ENCODE data around the gene CACNA1B.

CACNA1B gene

GRCh38 chr9:138007918-138008841 lies 130.6 kb downstream of the CACNA1B start:
- Histone ChIP-seq H3K4me1 (ENCODE audit: control insufficient read depth in 1 of 2, insufficient read depth in 1 of 2, low read depth in 1 of 2, low read length in 1 of 2) (no peaks in the 10 kb centered on the region), H3K4me3 (ENCODE audit: low read depth in 1 of 2, low read length in 1 of 2) (no peak overlapping the region), H3K27me3 (no peaks in the 10 kb centered on the region), H3K9me3 (no peaks in the 10 kb centered on the region), H3K36me3 (no peaks in the 10 kb centered on the region), H3K27ac (no peak overlapping the region)
- no peak for TF ChIP-seq CTCF (IDR thresholded peaks at IDR 0.05)

GRCh38 chr9:138009016-138009802 lies 131.6 kb downstream of the CACNA1B start:
- TF ChIP-seq CTCF (IDR thresholded peaks at IDR 0.05) = no peak
- no peak overlapping the region for H3K27ac ChIP-seq
- no peak overlapping the region for H3K4me3 ChIP-seq (ENCODE audit: low read depth in 1 of 2, low read length in 1 of 2)
- H3K27me3 ChIP-seq = no peaks in the 10 kb centered on the region
- no peaks in the 10 kb centered on the region for H3K4me1 ChIP-seq (ENCODE audit: control insufficient read depth in 1 of 2, insufficient read depth in 1 of 2, low read depth in 1 of 2, low read length in 1 of 2)
- no peaks in the 10 kb centered on the region for H3K9me3 ChIP-seq
- H3K36me3 ChIP-seq = no peaks in the 10 kb centered on the region

GRCh38 chr9:138009803-138010690 lies 132.5 kb downstream of the CACNA1B start:
- Histone ChIP-seq H3K36me3 (no peaks in the 10 kb centered on the region), H3K4me1 (ENCODE audit: control insufficient read depth in 1 of 2, insufficient read depth in 1 of 2, low read depth in 1 of 2, low read length in 1 of 2) (no peaks in the 10 kb centered on the region), H3K9me3 (no peaks in the 10 kb centered on the region), H3K4me3 (ENCODE audit: low read depth in 1 of 2, low read length in 1 of 2) (no peak overlapping the region), H3K27me3 (no peaks in the 10 kb centered on the region), H3K27ac (no peak overlapping the region)
- no peak for TF ChIP-seq CTCF (IDR thresholded peaks at IDR 0.05)

- H3K27ac ChIP-seq = no peak overlapping the region
- no peaks in the 10 kb centered on the region for H3K9me3 ChIP-seq
- no peaks in the 10 kb centered on the region for H3K36me3 ChIP-seq
- no peak for TF ChIP-seq CTCF (IDR thresholded peaks at IDR 0.05)
- no peaks in the 10 kb centered on the region for H3K4me1 ChIP-seq (ENCODE audit: control insufficient read depth in 1 of 2, insufficient read depth in 1 of 2, low read depth in 1 of 2, low read length in 1 of 2)
- no peak overlapping the region for H3K4me3 ChIP-seq (ENCODE audit: low read depth in 1 of 2, low read length in 1 of 2)
- H3K27me3 ChIP-seq = no peaks in the 10 kb centered on the region
Measured at GRCh38 chr9:138010861-138011260, 133.3 kb downstream of the CACNA1B start.

- Histone ChIP-seq H3K27me3 (no peaks in the 10 kb centered on the region), H3K4me3 (ENCODE audit: low read depth in 1 of 2, low read length in 1 of 2) (no peak overlapping the region), H3K27ac (no peak overlapping the region), H3K36me3 (no peaks in the 10 kb centered on the region), H3K4me1 (ENCODE audit: control insufficient read depth in 1 of 2, insufficient read depth in 1 of 2, low read depth in 1 of 2, low read length in 1 of 2) (no peaks in the 10 kb centered on the region), H3K9me3 (no peaks in the 10 kb centered on the region)
- TF ChIP-seq CTCF (IDR thresholded peaks at IDR 0.05) = no peak
Measured at GRCh38 chr9:138011951-138012500, 134.4 kb downstream of the CACNA1B start.

Measured in neutrophil (primary cell).